Hippocampal formation (tissue), 2 donors: ENCODE measurements around the gene MAD1L1.

Source experiments
- DNase-seq, 2 donors: peaks; one replicate each; lab custom pipeline; 2025; lab: John Stamatoyannopoulos, UW

MAD1L1 gene

GRCh38 chr7:2201686-2202360, 30.9 kb downstream of the MAD1L1 start:
- no peak for DNase-seq

- no peak for DNase-seq
Measured at GRCh38 chr7:2201128-2201527, 31.6 kb downstream of the MAD1L1 start.

GRCh38 chr7:2200584-2200980, 32.2 kb downstream of the MAD1L1 start:
- no peak for DNase-seq

- DNase-seq: no peak
Measured at GRCh38 chr7:2199956-2200583, 32.7 kb downstream of the MAD1L1 start.

DNA sequence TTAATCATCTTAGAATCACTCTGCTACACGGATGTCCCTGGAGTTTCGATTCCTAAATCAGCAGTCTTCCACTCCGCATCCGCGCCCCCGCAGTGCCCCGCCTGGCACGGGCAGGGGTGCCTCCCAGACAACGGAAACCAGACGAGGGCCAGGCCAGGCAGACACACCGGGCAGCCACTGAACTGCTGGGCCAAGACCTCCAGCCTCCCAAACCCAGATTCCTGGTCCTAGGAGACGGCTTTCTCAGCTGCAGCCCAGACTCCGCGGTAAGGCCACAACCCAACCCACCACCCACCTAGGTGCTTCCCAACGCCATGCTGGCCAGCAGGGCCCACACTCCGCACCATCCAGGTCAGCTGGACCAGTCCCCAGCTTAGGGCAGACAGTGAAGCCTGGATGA, 33.2 kb downstream of the MAD1L1 start:
- DNase-seq: no peak

DNA sequence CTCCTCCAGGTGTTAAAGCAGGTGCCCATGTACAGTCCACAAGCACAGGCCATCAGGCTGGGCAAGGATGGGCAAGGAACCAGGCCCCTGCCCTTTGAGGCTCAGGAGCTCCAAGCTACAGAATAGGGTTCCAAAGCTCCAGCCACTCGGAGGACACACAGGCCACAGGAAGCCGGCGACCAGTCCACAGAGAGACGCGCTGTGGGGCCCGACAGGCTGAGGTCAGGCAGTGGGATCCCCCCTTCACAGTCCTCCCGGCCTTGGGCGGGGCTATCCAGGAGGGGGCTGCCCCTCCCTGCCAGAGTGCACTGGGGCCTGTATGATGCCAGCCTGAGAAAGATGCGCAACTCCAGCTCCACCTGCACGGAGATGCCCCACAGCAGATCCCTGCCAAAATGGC, 34.0 kb downstream of the MAD1L1 start:
- no peak for DNase-seq

DNA sequence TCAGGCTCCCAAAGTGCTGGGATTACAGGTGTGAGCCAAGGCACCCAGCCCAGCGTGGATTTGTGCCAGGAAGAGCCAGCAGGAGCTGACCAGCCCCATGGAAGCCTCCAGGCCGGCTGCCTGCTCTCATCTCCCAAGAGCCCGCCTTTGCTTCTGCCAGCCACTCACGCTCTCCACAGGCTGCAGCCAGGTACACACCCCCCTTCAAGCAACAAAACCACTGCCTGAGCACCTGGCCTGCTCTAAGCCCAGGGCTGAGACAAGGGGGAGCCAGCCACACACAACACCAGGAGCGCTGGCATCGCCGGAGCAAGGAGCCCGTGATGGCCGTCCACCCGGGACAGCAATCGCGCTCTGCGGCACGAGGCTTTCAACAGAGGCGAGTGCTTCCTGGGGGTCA, 34.5 kb downstream of the MAD1L1 start:
- no peak for DNase-seq

DNA sequence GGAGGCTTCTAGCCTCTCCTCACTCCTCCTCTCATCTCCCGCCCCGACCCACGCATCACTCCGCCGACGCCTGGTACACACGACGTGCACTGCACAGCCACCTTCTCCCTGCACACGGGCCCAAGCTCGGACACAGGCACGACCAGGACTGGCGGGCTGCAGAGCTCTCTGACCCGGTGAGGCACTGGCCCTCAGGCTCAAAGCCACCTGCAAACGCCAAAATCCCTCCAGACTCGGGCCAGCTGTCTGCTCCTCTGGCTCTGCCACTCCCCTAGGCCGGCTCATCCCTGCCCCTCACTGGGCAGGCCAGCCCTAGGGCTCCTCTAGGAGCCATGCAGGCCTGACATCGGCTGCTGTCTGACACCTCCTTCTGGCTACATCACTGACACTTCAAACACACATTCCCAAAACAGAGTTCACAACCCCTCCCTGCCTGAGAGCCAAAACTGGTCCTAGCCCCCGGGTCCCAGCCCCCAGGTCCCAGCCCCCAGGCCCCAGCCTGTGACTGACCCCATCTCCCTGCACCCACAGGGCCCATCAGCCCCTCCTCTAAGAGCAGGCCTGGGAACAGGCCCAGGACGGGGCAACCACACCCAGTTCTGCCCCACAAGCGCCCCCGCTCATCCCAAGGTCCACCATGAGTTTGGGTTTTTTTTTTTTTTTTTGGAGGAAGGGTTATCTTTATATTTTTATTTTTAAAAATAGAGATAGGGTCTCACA, 35.1 kb downstream of the MAD1L1 start:
- DNase-seq: no peak

DNA sequence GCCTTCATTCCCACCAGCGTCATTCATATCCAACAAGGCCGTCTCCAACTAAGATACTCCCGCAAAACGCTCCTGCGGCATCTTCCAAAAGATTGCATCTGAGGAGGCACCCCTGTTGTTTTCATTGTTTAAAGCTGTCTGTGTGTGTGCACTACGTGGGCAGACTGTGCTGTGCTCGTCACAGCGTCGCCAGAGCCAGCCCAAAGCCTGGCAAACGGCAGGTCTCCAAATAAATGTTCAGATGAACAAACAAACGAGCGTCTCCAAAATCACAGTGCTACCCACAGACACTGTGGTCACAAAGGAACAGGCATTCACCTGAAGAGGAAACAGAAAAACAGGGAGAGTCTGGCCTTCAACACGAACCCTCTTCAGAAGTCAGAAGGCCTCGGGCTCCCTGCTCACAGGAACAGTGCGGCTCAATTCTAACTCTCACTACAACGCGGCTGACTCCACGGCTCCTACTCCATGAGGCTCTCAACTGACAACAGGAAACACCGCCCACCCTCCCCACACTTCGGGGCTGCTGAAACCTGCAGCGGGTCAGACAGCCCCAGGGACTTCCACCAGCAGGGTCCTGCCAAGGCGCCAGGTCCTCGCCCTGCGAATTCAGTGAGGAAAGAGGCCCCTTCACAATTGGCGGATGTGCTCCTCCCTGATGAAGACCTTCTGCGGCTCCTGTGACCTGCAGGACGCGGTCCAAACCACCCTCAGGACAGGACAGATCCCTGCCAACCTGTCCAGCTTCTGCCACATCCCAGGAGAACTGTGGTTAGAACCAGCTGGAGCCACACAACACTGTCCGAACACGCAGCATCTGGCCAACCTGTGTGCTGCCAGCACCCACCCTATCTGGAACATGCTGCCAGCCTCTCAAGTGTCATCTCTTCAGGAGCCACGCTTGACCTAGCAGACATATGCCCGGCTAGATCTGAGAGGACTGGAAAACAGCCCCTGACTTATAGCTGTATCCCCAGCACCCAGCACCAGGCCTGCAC, 36.1 kb downstream of the MAD1L1 start:
- no peak for DNase-seq

DNA sequence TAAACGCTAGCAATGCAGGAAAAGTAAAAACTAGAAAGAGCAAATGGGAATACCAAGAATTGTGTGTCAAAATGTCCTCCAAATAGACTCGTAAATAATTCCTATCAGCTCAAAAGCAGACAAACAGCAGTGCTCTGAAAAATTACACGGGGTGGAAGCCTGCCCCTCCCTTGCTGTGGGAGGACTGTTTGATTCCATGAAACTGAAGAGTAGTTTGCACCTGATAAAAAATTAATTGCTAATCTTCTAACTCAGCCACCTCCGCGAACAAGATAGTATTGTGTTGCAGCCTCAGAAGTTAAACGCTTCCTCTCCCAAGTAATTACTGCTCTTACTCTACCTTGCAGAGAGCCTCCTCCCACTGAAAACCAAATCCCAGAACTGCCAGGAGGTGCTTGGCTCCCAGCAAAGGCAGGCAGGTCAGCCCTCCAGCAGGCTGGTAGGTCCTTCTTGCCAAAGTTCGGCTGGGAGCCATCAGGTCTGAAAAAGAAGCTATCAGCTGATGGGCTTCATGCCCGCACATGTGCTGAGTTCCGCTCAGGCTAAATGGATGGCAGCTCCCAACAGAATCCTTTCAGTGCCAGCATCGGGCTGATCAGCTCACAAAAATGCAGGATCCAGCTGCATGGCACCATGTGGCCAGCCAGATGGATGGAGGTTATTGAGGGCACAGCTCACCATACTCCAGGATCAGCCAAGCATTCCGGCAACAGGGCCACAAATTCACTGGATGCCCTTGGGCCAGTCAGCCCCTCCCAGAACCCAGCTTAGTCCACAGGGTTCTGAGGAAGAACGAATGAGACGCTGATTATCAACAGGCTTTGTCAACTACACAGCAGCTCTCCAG, 37.1 kb downstream of the MAD1L1 start:
- DNase-seq: peak; percentile 19 to 55

- no peak for DNase-seq
Measured at GRCh38 chr7:2193575-2194305, 39.0 kb downstream of the MAD1L1 start.

DNA sequence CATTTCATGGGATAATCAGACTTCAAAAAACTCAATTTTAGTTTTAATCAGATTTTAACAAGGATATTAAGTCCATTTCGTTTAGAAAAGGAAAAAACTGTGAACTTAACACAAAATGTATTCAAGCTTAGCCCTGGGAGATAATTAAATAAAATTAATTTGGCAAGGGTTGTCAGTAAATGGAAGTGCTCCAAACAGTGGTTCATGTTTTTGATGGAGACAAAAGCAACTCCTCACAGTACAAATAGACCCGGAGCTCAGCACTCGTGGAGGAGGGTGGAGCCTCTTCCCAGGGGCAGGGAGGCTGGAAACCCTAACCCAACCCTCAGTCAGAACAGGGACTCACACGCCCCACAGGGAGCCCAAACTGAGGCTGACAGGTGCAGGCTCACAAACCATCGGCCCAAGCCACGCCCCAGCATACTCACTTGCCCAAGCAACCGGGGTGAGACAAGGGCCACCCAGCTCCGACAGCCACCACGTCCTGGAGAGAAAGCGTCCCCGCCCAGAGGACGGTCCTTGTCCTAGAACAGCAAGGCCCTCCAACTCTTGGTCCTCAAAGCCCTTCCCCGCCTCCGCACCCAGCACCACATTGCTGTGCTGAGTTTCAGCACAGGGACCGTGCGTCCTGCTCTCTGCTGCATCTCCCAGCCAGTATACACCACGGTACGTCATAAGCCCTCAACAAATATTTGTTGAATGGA, 39.8 kb downstream of the MAD1L1 start:
- DNase-seq: no peak

GRCh38 chr7:2191016-2191415, 41.7 kb downstream of the MAD1L1 start:
- no peak for DNase-seq

DNA sequence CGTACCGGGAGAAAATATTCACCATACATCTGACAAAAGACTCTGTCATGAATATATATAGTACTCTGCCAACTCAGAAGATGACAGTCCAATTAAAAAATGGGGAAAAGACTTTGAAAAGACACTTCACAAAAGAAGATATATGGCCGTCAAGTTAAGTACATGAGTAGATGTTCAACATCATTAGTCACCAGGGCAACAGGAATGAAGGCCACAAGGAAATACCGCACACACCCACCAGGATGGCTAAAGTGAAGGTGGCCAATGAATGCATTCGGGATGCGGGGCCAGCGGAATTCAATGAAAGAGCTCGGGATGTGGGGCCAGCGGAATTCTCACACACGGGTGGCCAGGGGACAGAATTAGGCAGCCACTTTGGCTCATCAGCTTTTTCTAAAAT, 42.2 kb downstream of the MAD1L1 start:
- no peak for DNase-seq

DNA sequence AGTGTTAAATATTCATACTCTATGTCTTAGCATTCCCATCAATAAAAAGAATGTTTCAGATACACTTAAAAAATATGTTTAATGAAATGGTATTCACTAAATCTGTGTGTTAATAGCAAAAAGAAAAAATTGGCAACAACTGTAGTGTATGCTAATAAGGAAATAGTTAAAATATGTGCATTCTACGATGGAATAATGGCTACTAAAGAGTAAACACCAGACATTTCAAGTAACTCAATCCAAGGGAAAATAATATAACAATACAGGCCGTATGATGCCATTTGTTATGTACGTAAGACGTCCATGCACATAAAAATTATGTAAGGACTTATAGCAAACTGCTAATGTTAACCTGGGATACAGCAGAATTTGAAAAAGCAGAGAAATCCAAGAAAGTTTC, 46.6 kb downstream of the MAD1L1 start:
- DNase-seq: no peak

DNA sequence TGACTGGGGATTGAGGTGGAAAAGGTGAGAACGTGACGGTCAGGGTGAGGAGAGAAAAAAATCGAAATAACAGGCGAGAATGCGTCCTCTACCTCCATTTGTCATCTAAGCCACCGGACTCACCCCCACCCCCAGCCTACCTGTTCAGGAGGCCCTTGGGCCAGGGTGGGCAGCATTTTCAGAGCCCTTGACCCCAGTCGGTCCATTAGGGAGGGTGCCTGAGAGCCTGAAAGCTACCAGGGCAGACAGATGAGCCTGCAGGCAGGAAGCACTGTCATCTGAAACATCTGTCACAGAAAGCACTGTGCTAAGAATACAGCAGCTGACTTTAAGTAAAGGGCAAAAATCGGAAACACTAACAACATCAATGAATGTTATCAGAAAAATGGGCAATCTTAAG, 47.0 kb downstream of the MAD1L1 start:
- DNase-seq: no peak

GRCh38 chr7:2182461-2182860, 50.3 kb downstream of the MAD1L1 start:
- no peak for DNase-seq

DNA sequence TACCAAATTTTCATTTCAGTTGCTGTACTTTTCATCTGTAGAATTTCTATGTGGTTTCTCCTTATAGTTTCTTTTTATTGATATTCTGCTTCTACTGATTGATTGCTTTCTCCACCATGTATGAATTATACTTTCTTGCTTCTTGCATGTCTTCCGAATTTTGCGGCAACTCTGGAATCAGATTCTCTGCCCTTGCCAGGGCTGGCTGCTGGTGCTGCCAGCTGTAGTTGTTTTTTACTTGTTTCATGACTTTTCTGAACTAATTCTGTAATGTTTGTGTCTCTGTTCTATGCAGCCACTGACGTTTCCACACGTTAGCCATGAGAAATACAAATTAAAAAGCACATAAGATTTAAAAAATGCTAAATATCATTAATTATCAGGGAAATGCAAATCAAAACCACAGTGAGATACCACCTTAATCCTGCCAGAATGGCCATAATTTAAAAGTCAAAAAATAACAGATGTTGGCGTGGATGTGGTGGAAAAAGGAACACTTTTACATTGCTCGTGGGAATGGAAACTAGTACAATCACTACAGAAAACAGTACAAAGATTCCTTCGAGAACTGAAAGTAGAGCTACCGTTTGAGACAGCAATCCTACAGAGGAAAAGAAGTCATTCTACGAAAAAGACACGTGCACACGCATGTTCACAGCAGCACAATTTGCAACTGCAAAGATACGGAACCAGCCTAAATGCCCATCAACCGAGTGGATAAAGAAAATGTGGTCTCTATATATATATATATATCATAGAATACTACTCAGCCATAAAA, 51.5 kb downstream of the MAD1L1 start:
- no peak for DNase-seq

DNA sequence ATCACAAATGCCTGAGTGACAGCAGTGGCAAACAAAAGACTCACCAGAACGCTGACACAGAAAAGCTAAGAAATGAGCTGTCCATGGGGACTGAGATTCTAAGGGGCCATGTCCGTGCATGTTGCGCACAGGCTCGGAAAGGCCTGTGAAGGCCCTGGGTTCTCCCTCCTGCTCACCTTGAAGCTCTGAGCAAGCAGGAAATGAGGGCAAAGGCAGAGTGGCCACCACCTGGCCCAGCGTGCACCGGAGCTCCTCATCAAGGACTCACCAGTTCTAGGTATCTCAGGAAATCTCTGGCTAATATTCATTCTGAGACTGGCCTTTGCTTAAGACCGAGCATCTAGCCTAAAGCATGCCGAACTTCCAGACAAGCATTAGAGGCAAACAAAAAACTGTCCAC, 52.7 kb downstream of the MAD1L1 start:
- no peak for DNase-seq
